ENCODE data around the gene GGA2.

DNA sequence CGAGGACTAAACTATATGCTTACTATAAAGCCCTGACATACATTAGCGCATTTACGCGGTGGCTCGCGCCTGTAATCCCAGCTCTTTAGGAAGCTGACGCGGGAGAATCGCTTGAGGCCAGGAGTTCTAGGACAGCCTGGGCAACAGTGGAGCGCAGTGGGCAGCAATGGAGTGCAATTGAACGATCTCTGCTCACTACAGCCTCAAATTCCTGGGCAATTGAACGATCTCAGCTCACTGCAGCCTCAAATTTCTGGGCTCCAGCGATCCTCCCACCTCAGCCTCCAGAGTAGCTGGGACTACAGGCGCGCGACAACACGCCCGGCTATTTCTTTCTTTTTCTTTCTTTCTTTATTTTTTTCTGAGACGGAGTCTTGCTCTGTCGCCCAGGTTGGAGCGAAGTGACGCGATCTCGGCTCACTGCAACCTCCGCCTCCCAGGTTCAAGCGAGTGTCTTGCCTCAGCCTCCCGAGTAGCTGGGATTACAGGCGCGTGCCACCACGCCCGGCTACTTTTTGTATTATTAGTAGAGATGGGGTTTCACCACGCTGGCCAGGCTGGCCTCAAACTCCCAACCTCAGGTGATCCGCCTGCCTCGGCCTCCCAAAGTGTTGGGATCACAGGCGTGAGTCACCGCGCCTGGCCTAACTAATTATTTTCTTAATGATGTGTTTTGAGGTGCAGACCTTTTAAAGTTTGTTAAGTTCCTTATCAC, 56.8 kb downstream of the GGA2 start:
- no peak for TF ChIP-seq EZH2phosphoT487 (IDR thresholded peaks at IDR 0.05)
- TF ChIP-seq, protein P1, sequence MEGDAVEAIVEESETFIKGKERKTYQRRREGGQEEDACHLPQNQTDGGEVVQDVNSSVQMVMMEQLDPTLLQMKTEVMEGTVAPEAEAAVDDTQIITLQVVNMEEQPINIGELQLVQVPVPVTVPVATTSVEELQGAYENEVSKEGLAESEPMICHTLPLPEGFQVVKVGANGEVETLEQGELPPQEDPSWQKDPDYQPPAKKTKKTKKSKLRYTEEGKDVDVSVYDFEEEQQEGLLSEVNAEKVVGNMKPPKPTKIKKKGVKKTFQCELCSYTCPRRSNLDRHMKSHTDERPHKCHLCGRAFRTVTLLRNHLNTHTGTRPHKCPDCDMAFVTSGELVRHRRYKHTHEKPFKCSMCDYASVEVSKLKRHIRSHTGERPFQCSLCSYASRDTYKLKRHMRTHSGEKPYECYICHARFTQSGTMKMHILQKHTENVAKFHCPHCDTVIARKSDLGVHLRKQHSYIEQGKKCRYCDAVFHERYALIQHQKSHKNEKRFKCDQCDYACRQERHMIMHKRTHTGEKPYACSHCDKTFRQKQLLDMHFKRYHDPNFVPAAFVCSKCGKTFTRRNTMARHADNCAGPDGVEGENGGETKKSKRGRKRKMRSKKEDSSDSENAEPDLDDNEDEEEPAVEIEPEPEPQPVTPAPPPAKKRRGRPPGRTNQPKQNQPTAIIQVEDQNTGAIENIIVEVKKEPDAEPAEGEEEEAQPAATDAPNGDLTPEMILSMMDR (IDR thresholded peaks at IDR 0.05), result no peak
